ENCODE results near the gene KIF26A. TPM values are rescaled to one million over a fixed set of nuclear protein-coding genes. Genes with fewer than 3 reads are reported as not detected.

The KIF26A gene
- total RNA-seq, 1 donor from 2014 or later: 0.60 TPM

DNA sequence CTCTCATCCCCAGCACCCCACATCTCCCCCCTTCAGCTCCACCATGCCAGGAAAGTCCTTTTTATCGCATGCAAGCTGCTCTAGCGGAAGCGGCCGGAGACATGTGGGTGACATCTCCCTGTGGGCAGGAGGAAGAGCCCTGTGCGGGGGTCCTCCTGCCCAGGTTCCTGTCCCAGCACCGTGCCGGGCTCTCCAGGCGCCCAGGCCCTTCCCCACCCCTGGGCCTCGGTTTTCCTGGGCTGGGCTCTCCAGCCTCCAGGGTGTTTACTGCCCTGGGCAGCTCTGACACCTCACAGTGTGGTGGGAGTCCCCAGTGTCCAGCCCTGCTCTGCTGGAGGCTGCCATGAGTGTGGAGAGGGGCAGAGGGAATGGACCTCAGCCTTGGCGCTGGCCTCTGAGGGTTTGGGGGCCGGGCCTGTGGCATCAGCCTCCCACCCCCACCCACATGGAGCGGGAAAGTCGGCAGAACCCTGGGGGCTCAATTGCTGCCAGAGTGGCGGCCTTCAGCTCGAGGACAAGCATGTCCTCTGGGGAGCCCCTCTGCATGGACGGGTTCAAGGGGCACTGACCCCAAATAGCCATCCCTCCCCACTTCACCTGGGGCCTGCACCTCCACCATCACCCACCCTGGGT is 36.0 kb upstream of the KIF26A start:
- peak; percentile 69 for DNase-seq (ENCODE audit: low spot score)
- H3K4me1 Mint-ChIP-seq (ENCODE audit: low read depth): no peaks in the 10 kb centered on the region
- no peaks in the 10 kb centered on the region for H3K36me3 Mint-ChIP-seq (ENCODE audit: low read depth)
- no peak for TF ChIP-seq CTCF (IDR thresholded peaks at IDR 0.05)
- no peaks in the 10 kb centered on the region for H3K9me3 Mint-ChIP-seq (ENCODE audit: low read depth)
- no peak overlapping the region for H3K4me3 Mint-ChIP-seq (ENCODE audit: unreplicated experiment)
- no peaks in the 10 kb centered on the region for H3K27me3 Mint-ChIP-seq (ENCODE audit: low read depth)
- no peak overlapping the region for H3K27ac Mint-ChIP-seq (ENCODE audit: unreplicated experiment)

DNA sequence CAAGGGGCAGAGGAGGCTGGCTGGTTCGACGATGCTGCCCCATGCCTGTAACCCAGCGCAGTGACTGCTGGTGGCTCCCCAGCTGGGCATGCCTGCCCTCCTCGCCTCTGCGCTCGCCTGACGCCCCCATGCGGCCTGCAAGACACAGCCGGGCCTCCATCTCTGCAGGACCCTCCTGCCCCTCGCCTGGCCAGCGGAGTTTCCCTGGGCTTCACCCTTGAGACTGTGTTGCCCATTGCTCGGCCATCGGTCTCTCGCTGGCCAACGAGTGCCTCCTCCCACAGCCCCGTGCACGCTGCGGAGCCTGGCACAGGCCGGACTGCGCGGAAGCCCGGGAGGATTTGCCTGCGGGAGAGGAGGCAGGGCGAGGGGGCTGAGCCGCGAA is 35.3 kb upstream of the KIF26A start:
- Mint-ChIP-seq H3K27me3 (ENCODE audit: low read depth) (no peaks in the 10 kb centered on the region), H3K4me3 (ENCODE audit: unreplicated experiment) (no peak overlapping the region), H3K4me1 (ENCODE audit: low read depth) (no peaks in the 10 kb centered on the region), H3K36me3 (ENCODE audit: low read depth) (no peaks in the 10 kb centered on the region), H3K9me3 (ENCODE audit: low read depth) (no peaks in the 10 kb centered on the region), H3K27ac (ENCODE audit: unreplicated experiment) (no peak overlapping the region)
- no peak for DNase-seq (ENCODE audit: low spot score)
- TF ChIP-seq CTCF (IDR thresholded peaks at IDR 0.05): no peak

GRCh38 chr14:104103446-104104075 is 34.8 kb upstream of the KIF26A start:
- H3K27ac Mint-ChIP-seq (ENCODE audit: unreplicated experiment): no peak overlapping the region
- H3K36me3 Mint-ChIP-seq (ENCODE audit: low read depth): no peaks in the 10 kb centered on the region
- no peak overlapping the region for H3K4me3 Mint-ChIP-seq (ENCODE audit: unreplicated experiment)
- TF ChIP-seq CTCF (IDR thresholded peaks at IDR 0.05): no peak
- H3K9me3 Mint-ChIP-seq (ENCODE audit: low read depth): no peaks in the 10 kb centered on the region
- H3K4me1 Mint-ChIP-seq (ENCODE audit: low read depth): no peaks in the 10 kb centered on the region
- peak; percentile 92 for DNase-seq (ENCODE audit: low spot score)
- no peaks in the 10 kb centered on the region for H3K27me3 Mint-ChIP-seq (ENCODE audit: low read depth)

- no peaks in the 10 kb centered on the region for H3K4me1 Mint-ChIP-seq (ENCODE audit: low read depth)
- H3K36me3 Mint-ChIP-seq (ENCODE audit: low read depth): no peaks in the 10 kb centered on the region
- peak; percentile 91 for DNase-seq (ENCODE audit: low spot score)
- no peak overlapping the region for H3K27ac Mint-ChIP-seq (ENCODE audit: unreplicated experiment)
- H3K27me3 Mint-ChIP-seq (ENCODE audit: low read depth): peaks cover under 1% of the 10 kb centered on the region
- no peak for TF ChIP-seq CTCF (IDR thresholded peaks at IDR 0.05)
- H3K9me3 Mint-ChIP-seq (ENCODE audit: low read depth): no peaks in the 10 kb centered on the region
- no peak overlapping the region for H3K4me3 Mint-ChIP-seq (ENCODE audit: unreplicated experiment)
These were observed 34.1 kb upstream of the KIF26A start for GRCh38 chr14:104104076-104104901.

GRCh38 chr14:104105071-104105821 is 33.1 kb upstream of the KIF26A start:
- DNase-seq (ENCODE audit: low spot score): peak; percentile 88
- no peaks in the 10 kb centered on the region for H3K4me1 Mint-ChIP-seq (ENCODE audit: low read depth)
- no peak for TF ChIP-seq CTCF (IDR thresholded peaks at IDR 0.05)
- no peaks in the 10 kb centered on the region for H3K36me3 Mint-ChIP-seq (ENCODE audit: low read depth)
- H3K4me3 Mint-ChIP-seq (ENCODE audit: unreplicated experiment): no peak overlapping the region
- H3K9me3 Mint-ChIP-seq (ENCODE audit: low read depth): no peaks in the 10 kb centered on the region
- H3K27ac Mint-ChIP-seq (ENCODE audit: unreplicated experiment): no peak overlapping the region
- H3K27me3 Mint-ChIP-seq (ENCODE audit: low read depth): peaks cover 2% of the 10 kb centered on the region
